ENCODE measurements around the gene ASXL1.
A peak's percentile ranks its signal among the peaks of the same experiment; 100 is the strongest.

ASXL1 gene

GRCh38 chr20:32442630-32443373, 84.7 kb downstream of the ASXL1 start:
- DNase-seq: peak; percentile 41

GRCh38 chr20:32443386-32443974, 85.3 kb downstream of the ASXL1 start:
- peak; percentile 42 for DNase-seq

GRCh38 chr20:32444474-32445220, 86.5 kb downstream of the ASXL1 start:
- peak; percentile 42 for DNase-seq

GRCh38 chr20:32445539-32446273, 87.6 kb downstream of the ASXL1 start:
- no peak for DNase-seq

- DNase-seq: no peak
Measured at GRCh38 chr20:32446301-32447100, 88.4 kb downstream of the ASXL1 start.

GRCh38 chr20:32447136-32448027, 89.3 kb downstream of the ASXL1 start:
- DNase-seq: no peak

- DNase-seq: no peak
Measured at GRCh38 chr20:32448306-32449056, 90.3 kb downstream of the ASXL1 start.

- DNase-seq: no peak
Measured at GRCh38 chr20:32449057-32449889, 91.1 kb downstream of the ASXL1 start.

GRCh38 chr20:32449890-32450401, 91.8 kb downstream of the ASXL1 start:
- no peak for DNase-seq

GRCh38 chr20:32450484-32451061, 92.4 kb downstream of the ASXL1 start:
- no peak for DNase-seq

GRCh38 chr20:32451340-32451681, 93.2 kb downstream of the ASXL1 start:
- no peak for DNase-seq

GRCh38 chr20:32451682-32452461, 93.7 kb downstream of the ASXL1 start:
- no peak for DNase-seq

- DNase-seq: no peak
Measured at GRCh38 chr20:32452776-32453466, 94.8 kb downstream of the ASXL1 start.

- DNase-seq: no peak
Measured at GRCh38 chr20:32453467-32454163, 95.5 kb downstream of the ASXL1 start.

GRCh38 chr20:32454164-32455145, 96.3 kb downstream of the ASXL1 start:
- no peak for DNase-seq

All from activated CD8-positive, alpha-beta memory T cell treated with anti-CD3 and anti-CD28 coated beads, Interleukin-2, amount 50 U/mL, for 48 hours (primary cell).